HEK293 (cell line): Measurements from ENCODE around the gene KIF12.

ENCODE experiments used
- CTCF ChIA-PET: fragments of 350-600 bp; formaldehyde crosslinking; extraction: SDS; loops from one replicate; lab custom pipeline; 2021; ENCODE audit warnings: antibody characterized with exemption; lab: Yijun Ruan, JAX
- POLR2A ChIA-PET: fragments of 300-600 bp; formaldehyde crosslinking; extraction: SDS; loops from one replicate; lab custom pipeline; 2020; ENCODE audit warnings: antibody characterized with exemption, inconsistent platforms; lab: Yijun Ruan, JAX
- H3K27ac ChIP-seq: fragments of 200-500 bp; sonication (Bioruptor generic); 2 replicates; pipeline ENCODE4 v1.5.1; 2014; ENCODE audit warnings: low read depth, low read length, control low read depth, inconsistent platforms; ENCODE audit errors: extremely low read depth
- H3K36me3 ChIP-seq, 2 experiments: fragments of 200-500 bp in 1 of 2; sonication (Bioruptor generic) in 1 of 2; 1 replicate in 1 of 2; 2 replicates in 1 of 2; pipeline ENCODE4 v1.5.1; 2014 to 2017; ENCODE audit warnings: inconsistent platforms in 2 of 2, low read length in 2 of 2; ENCODE audit not compliant: control insufficient read depth in 2 of 2, insufficient read depth in 1 of 2
- H3K4me1 ChIP-seq: fragments of 200-500 bp; sonication (Bioruptor generic); 2 replicates; pipeline ENCODE4 v1.5.1; 2014; ENCODE audit warnings: mild to moderate bottlenecking, low read length, inconsistent platforms; ENCODE audit not compliant: control insufficient read depth, insufficient read depth
- H3K4me3 ChIP-seq: 2 replicates; pipeline ENCODE4 v1.5.1; 2011; ENCODE audit warnings: low read depth, mild to moderate bottlenecking, control low read depth, low read length, moderate library complexity
- H3K9me3 ChIP-seq: fragments of 200-500 bp; sonication (Bioruptor generic); 2 replicates; pipeline ENCODE4 v1.5.1; 2014; ENCODE audit warnings: low read depth, low read length, inconsistent platforms; ENCODE audit not compliant: control insufficient read depth, insufficient read depth
- FEZF1 ChIP-seq: fragments of 450-650 bp; formaldehyde crosslinking; IDR thresholded peaks from 2 replicates; pipeline ENCODE4 v1.5.1; 2016; ENCODE audit warnings: missing biosample characterization, missing genetic modification characterization
- GLI4 ChIP-seq: fragments of 450-650 bp; formaldehyde crosslinking; IDR thresholded peaks from 2 replicates; pipeline ENCODE4 v1.5.1; 2016; ENCODE audit warnings: missing biosample characterization, missing genetic modification characterization
- RBAK ChIP-seq: fragments of 450-650 bp; formaldehyde crosslinking; IDR thresholded peaks from 2 replicates; pipeline ENCODE4 v1.5.1; 2016; ENCODE audit warnings: missing biosample characterization, missing genetic modification characterization
- ZBTB11 ChIP-seq: fragments of 450-650 bp; formaldehyde crosslinking; conservative IDR thresholded peaks from 2 replicates; pipeline ENCODE4 v1.5.1; 2016; ENCODE audit warnings: low read depth, missing biosample characterization, missing genetic modification characterization
- ZBTB26 ChIP-seq: fragments of 450-650 bp; formaldehyde crosslinking; optimal IDR thresholded peaks from 2 replicates; pipeline ENCODE3; 2016; ENCODE audit warnings: missing biosample characterization, mild to moderate bottlenecking, missing genetic modification characterization
- ZNF18 ChIP-seq: fragments of 450-650 bp; formaldehyde crosslinking; IDR thresholded peaks from 2 replicates; pipeline ENCODE4 v1.5.1; 2016; ENCODE audit warnings: missing biosample characterization, missing genetic modification characterization
- ZNF202 ChIP-seq: fragments of 450-650 bp; formaldehyde crosslinking; IDR thresholded peaks from 2 replicates; pipeline ENCODE4 v1.5.1; 2016; ENCODE audit warnings: missing biosample characterization, missing genetic modification characterization, borderline replicate concordance
- ZNF239 ChIP-seq: fragments of 450-650 bp; formaldehyde crosslinking; IDR thresholded peaks from 2 replicates; pipeline ENCODE4 v1.5.1; 2016; ENCODE audit warnings: missing biosample characterization, missing genetic modification characterization
- ZNF24 ChIP-seq: fragments of 450-650 bp; formaldehyde crosslinking; IDR thresholded peaks from 2 replicates; pipeline ENCODE4 v1.5.1; 2016; ENCODE audit warnings: missing biosample characterization, missing genetic modification characterization
- ZNF302 ChIP-seq: fragments of 450-650 bp; formaldehyde crosslinking; IDR thresholded peaks from 2 replicates; pipeline ENCODE4 v1.5.1; 2016; ENCODE audit warnings: missing biosample characterization, missing genetic modification characterization, low read depth
- ZNF37A ChIP-seq: fragments of 450-650 bp; IDR thresholded peaks from 2 replicates; pipeline ENCODE4 v1.5.1; 2018; ENCODE audit warnings: missing biosample characterization, missing genetic modification characterization
- ZNF510 ChIP-seq: fragments of 450-650 bp; formaldehyde crosslinking; IDR thresholded peaks from 2 replicates; pipeline ENCODE4 v1.5.1; 2018; ENCODE audit warnings: mild to moderate bottlenecking, missing genetic modification characterization, missing biosample characterization; ENCODE audit not compliant: insufficient replicate concordance
- ZNF621 ChIP-seq: fragments of 450-650 bp; formaldehyde crosslinking; IDR thresholded peaks from 2 replicates; pipeline ENCODE4 v1.5.1; 2017; ENCODE audit warnings: missing biosample characterization, missing genetic modification characterization
- ZXDB ChIP-seq: fragments of 450-650 bp; formaldehyde crosslinking; IDR thresholded peaks from 2 replicates; pipeline ENCODE4 v1.5.1; 2016; ENCODE audit warnings: missing biosample characterization, missing genetic modification characterization
- TF ChIP-seq, protein P1 (sequence below): fragments of 450-650 bp; formaldehyde crosslinking; conservative IDR thresholded peaks from 2 replicates; pipeline ENCODE4 v1.5.1; 2016; ENCODE audit warnings: low read depth, missing biosample characterization, missing genetic modification characterization

KIF12 gene

DNA sequence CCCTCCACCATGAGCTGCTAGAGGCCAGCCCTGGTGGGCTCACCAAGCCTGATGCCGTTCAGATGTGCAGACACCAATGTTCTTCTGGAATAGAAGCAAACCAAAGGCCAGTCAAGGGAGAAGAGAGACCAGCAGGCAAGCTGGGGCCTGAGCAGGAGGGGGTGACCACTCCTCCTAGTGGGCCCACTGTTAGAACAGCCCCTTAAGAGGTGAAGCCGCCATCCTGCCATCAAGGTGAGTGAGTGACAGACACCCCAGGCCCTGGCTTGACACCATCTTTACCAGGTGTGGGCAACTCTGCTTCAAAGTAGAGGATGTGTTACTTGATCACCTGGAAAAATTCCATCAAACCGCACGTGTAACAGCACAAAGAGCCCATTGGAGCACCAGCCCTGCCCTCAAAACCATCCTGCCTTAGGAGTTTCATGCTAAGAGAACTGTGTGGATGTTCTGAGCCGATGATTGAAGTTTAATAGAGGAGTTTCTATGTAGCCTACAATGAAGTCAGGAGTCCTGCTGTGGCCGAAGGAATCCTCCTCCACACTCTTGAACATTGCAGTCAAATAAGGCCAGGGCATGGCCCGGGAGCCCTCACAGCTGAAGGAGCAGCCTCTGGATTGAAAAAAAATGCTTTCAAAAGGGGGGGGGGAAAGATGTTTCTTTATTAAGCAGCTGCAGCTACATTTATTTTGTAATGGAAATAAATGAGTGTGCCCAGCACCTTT lies 41.8 kb downstream of the KIF12 start:
- Histone ChIP-seq H3K4me1 (no peaks in the 10 kb centered on the region), H3K36me3 (peaks cover 0 to under 1% of the 10 kb centered on the region in 2 experiments; a peak in 1 of 3 replicates), H3K4me3 (no peak overlapping the region), H3K27ac (no peak overlapping the region), H3K9me3 (no peaks in the 10 kb centered on the region)
- TF ChIP-seq ZBTB11 (tag by site-specific recombination) (no peak), ZBTB26 (tag by site-specific recombination) (no peak)
- POLR2A ChIA-PET: interaction anchor here (0.9 kb wide), 1 partner anchor 204 kb away, joined by 3 read pairs; no protein-coding TSS in a partner anchor
- CTCF ChIA-PET: interaction anchor here (0.6 to 4.8 kb wide), 2 partner anchors 25 to 238 kb away, joined by 5 to 19 read pairs; no protein-coding TSS in a partner anchor

GRCh38 chr9:114056527-114056926 lies 42.6 kb downstream of the KIF12 start:
- POLR2A ChIA-PET: no interaction called here
- H3K4me3 ChIP-seq: no peak overlapping the region
- H3K4me1 ChIP-seq: no peaks in the 10 kb centered on the region
- CTCF ChIA-PET: interaction anchor here (0.6 to 4.8 kb wide), 3 partner anchors 26 to 239 kb away, joined by 3 to 19 read pairs (median 5); no protein-coding TSS in a partner anchor
- H3K27ac ChIP-seq: no peak overlapping the region
- H3K36me3 ChIP-seq: peaks cover 0 to 8% of the 10 kb centered on the region in 2 experiments; a peak in 1 of 3 replicates
- H3K9me3 ChIP-seq: no peaks in the 10 kb centered on the region
- TF ChIP-seq ZNF239 (tag by site-specific recombination) (no peak), ZNF302 (no peak), ZNF510 (tag by site-specific recombination) (no peak), ZNF18 (tag by site-specific recombination) (no peak), RBAK (tag by site-specific recombination) (no peak), ZNF24 (tag by site-specific recombination) (no peak), FEZF1 (tag by site-specific recombination) (no peak), ZNF621 (tag by site-specific recombination) (no peak), ZNF202 (tag by site-specific recombination) (no peak), ZNF37A (tag by site-specific recombination) (no peak), GLI4 (tag by site-specific recombination) (no peak), ZXDB (tag by site-specific recombination) (no peak)
- TF ChIP-seq, protein P1, sequence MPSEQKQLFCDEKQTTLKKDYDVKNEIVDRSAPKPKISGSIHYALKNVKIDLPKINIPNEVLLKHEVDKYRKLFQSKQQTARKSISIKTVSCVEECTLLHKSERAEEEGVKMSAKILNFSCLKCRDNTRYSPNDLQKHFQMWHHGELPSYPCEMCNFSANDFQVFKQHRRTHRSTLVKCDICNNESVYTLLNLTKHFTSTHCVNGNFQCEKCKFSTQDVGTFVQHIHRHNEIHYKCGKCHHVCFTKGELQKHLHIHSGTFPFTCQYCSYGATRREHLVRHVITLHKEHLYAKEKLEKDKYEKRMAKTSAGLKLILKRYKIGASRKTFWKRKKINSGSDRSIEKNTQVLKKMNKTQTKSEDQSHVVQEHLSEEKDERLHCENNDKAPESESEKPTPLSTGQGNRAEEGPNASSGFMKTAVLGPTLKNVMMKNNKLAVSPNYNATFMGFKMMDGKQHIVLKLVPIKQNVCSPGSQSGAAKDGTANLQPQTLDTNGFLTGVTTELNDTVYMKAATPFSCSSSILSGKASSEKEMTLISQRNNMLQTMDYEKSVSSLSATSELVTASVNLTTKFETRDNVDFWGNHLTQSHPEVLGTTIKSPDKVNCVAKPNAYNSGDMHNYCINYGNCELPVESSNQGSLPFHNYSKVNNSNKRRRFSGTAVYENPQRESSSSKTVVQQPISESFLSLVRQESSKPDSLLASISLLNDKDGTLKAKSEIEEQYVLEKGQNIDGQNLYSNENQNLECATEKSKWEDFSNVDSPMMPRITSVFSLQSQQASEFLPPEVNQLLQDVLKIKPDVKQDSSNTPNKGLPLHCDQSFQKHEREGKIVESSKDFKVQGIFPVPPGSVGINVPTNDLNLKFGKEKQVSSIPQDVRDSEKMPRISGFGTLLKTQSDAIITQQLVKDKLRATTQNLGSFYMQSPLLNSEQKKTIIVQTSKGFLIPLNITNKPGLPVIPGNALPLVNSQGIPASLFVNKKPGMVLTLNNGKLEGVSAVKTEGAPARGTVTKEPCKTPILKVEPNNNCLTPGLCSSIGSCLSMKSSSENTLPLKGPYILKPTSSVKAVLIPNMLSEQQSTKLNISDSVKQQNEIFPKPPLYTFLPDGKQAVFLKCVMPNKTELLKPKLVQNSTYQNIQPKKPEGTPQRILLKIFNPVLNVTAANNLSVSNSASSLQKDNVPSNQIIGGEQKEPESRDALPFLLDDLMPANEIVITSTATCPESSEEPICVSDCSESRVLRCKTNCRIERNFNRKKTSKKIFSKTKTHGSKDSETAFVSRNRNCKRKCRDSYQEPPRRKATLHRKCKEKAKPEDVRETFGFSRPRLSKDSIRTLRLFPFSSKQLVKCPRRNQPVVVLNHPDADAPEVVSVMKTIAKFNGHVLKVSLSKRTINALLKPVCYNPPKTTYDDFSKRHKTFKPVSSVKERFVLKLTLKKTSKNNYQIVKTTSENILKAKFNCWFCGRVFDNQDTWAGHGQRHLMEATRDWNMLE (tag by site-specific recombination): no peak
